HEK293 (cell line): ENCODE data around the gene GGTA1.

Experiments
- CTCF ChIA-PET: fragments of 350-600 bp; formaldehyde crosslinking; extraction: SDS; loops from one replicate; lab custom pipeline; 2021; ENCODE audit warnings: antibody characterized with exemption; lab: Yijun Ruan, JAX
- POLR2A ChIA-PET: fragments of 300-600 bp; formaldehyde crosslinking; extraction: SDS; loops from one replicate; lab custom pipeline; 2020; ENCODE audit warnings: antibody characterized with exemption, inconsistent platforms; lab: Yijun Ruan, JAX
- H3K27ac ChIP-seq: fragments of 200-500 bp; sonication (Bioruptor generic); 2 replicates; pipeline ENCODE4 v1.5.1; 2014; ENCODE audit warnings: low read depth, low read length, control low read depth, inconsistent platforms; ENCODE audit errors: extremely low read depth
- H3K36me3 ChIP-seq, 2 experiments: fragments of 200-500 bp in 1 of 2; sonication (Bioruptor generic) in 1 of 2; 1 replicate in 1 of 2; 2 replicates in 1 of 2; pipeline ENCODE4 v1.5.1; 2014 to 2017; ENCODE audit warnings: inconsistent platforms in 2 of 2, low read length in 2 of 2; ENCODE audit not compliant: control insufficient read depth in 2 of 2, insufficient read depth in 1 of 2
- H3K4me1 ChIP-seq: fragments of 200-500 bp; sonication (Bioruptor generic); 2 replicates; pipeline ENCODE4 v1.5.1; 2014; ENCODE audit warnings: mild to moderate bottlenecking, low read length, inconsistent platforms; ENCODE audit not compliant: control insufficient read depth, insufficient read depth
- H3K4me3 ChIP-seq: 2 replicates; pipeline ENCODE4 v1.5.1; 2011; ENCODE audit warnings: low read depth, mild to moderate bottlenecking, control low read depth, low read length, moderate library complexity
- H3K9me3 ChIP-seq: fragments of 200-500 bp; sonication (Bioruptor generic); 2 replicates; pipeline ENCODE4 v1.5.1; 2014; ENCODE audit warnings: low read depth, low read length, inconsistent platforms; ENCODE audit not compliant: control insufficient read depth, insufficient read depth
- KLF1 ChIP-seq: fragments of 450-650 bp; formaldehyde crosslinking; IDR thresholded peaks from 2 replicates; pipeline ENCODE4 v1.5.1; 2016; ENCODE audit warnings: missing biosample characterization, missing genetic modification characterization
- MZF1 ChIP-seq: fragments of 450-650 bp; formaldehyde crosslinking; IDR thresholded peaks from 2 replicates; pipeline ENCODE4 v1.5.1; 2017; ENCODE audit warnings: missing biosample characterization, missing genetic modification characterization, borderline replicate concordance
- PRDM10 ChIP-seq: fragments of 450-650 bp; formaldehyde crosslinking; IDR thresholded peaks from 2 replicates; pipeline ENCODE4 v1.5.1; 2016; ENCODE audit warnings: missing biosample characterization, missing genetic modification characterization
- ZBTB17 ChIP-seq: fragments of 450-650 bp; formaldehyde crosslinking; IDR thresholded peaks from 2 replicates; pipeline ENCODE4 v1.5.1; 2016; ENCODE audit warnings: missing biosample characterization, missing genetic modification characterization
- ZBTB20 ChIP-seq: fragments of 450-650 bp; formaldehyde crosslinking; IDR thresholded peaks from 2 replicates; pipeline ENCODE4 v1.5.1; 2016; ENCODE audit warnings: missing biosample characterization, missing genetic modification characterization
- ZNF121 ChIP-seq: fragments of 450-650 bp; formaldehyde crosslinking; IDR thresholded peaks from 2 replicates; pipeline ENCODE4 v1.5.1; 2016; ENCODE audit warnings: missing biosample characterization, missing genetic modification characterization
- ZNF211 ChIP-seq: fragments of 450-650 bp; formaldehyde crosslinking; IDR thresholded peaks from 2 replicates; pipeline ENCODE4 v1.5.1; 2016; ENCODE audit warnings: low read depth, missing biosample characterization, missing genetic modification characterization
- ZNF26 ChIP-seq: fragments of 450-650 bp; formaldehyde crosslinking; IDR thresholded peaks from 2 replicates; pipeline ENCODE4 v1.5.1; 2016; ENCODE audit warnings: missing biosample characterization, missing genetic modification characterization
- ZNF37A ChIP-seq: fragments of 450-650 bp; IDR thresholded peaks from 2 replicates; pipeline ENCODE4 v1.5.1; 2018; ENCODE audit warnings: missing biosample characterization, missing genetic modification characterization
- ZNF391 ChIP-seq: fragments of 450-650 bp; formaldehyde crosslinking; IDR thresholded peaks from 2 replicates; pipeline ENCODE4 v1.5.1; 2016; ENCODE audit warnings: low read depth, missing biosample characterization, missing genetic modification characterization, borderline replicate concordance
- ZNF501 ChIP-seq: fragments of 450-650 bp; formaldehyde crosslinking; IDR thresholded peaks from 2 replicates; pipeline ENCODE4 v1.5.1; 2016; ENCODE audit warnings: missing biosample characterization, missing genetic modification characterization
- ZNF629 ChIP-seq: fragments of 450-650 bp; formaldehyde crosslinking; IDR thresholded peaks from 2 replicates; pipeline ENCODE4 v1.5.1; 2017; ENCODE audit warnings: missing biosample characterization, missing genetic modification characterization
- ZSCAN5A ChIP-seq: fragments of 450-650 bp; formaldehyde crosslinking; IDR thresholded peaks from 2 replicates; pipeline ENCODE4 v1.5.1; 2016; ENCODE audit warnings: missing biosample characterization, missing genetic modification characterization
- TF ChIP-seq, protein P1 (sequence below): fragments of 450-650 bp; IDR thresholded peaks from 2 replicates; pipeline ENCODE4 v1.5.1; 2018; ENCODE audit warnings: missing biosample characterization, missing genetic modification characterization
- TF ChIP-seq, protein P2 (sequence below): fragments of 450-650 bp; formaldehyde crosslinking; IDR thresholded peaks from 2 replicates; pipeline ENCODE4 v1.5.1; 2017; ENCODE audit warnings: missing biosample characterization, missing genetic modification characterization
- TF ChIP-seq, protein P3 (sequence below): fragments of 450-650 bp; formaldehyde crosslinking; IDR thresholded peaks from 2 replicates; pipeline ENCODE4 v1.5.1; 2016; ENCODE audit warnings: missing biosample characterization, missing genetic modification characterization

GGTA1 gene

GRCh38 chr9:121500165-121500478, 478 bp upstream of the GGTA1 start:
- no peaks in the 10 kb centered on the region for H3K36me3 ChIP-seq
- H3K4me1 ChIP-seq, result peaks cover 7% of the 10 kb centered on the region
- ChIA-PET POLR2A (interaction anchor here (0.7 to 1.8 kb wide), 6 partner anchors 9 to 513 kb away, joined by 3 to 4 read pairs (median 4); no protein-coding TSS in a partner anchor), CTCF (interaction anchor here (0.6 to 1.5 kb wide), 6 partner anchors 35 to 516 kb away, joined by 3 to 6 read pairs (median 4); no protein-coding TSS in a partner anchor)
- no peaks in the 10 kb centered on the region for H3K9me3 ChIP-seq
- H3K27ac ChIP-seq, result no peak overlapping the region; the same call in 1 of the 2 replicates
- TF ChIP-seq ZNF501 (tag by site-specific recombination), result 0 out of 2 replicates have a peak, but pooled peaks have one; percentile 19
- no peak for TF ChIP-seq KLF1 (tag by site-specific recombination)
- TF ChIP-seq ZBTB20, result 0 out of 2 replicates have a peak, but pooled peaks have one; percentile 8
- TF ChIP-seq ZNF391 (tag by site-specific recombination), result no peak
- TF ChIP-seq ZNF211 (tag by site-specific recombination), result no peak
- 0 out of 2 replicates have a peak, but pooled peaks have one; percentile 3 for TF ChIP-seq MZF1 (tag by site-specific recombination)
- no peak for TF ChIP-seq ZNF37A (tag by site-specific recombination)
- TF ChIP-seq, protein P1, sequence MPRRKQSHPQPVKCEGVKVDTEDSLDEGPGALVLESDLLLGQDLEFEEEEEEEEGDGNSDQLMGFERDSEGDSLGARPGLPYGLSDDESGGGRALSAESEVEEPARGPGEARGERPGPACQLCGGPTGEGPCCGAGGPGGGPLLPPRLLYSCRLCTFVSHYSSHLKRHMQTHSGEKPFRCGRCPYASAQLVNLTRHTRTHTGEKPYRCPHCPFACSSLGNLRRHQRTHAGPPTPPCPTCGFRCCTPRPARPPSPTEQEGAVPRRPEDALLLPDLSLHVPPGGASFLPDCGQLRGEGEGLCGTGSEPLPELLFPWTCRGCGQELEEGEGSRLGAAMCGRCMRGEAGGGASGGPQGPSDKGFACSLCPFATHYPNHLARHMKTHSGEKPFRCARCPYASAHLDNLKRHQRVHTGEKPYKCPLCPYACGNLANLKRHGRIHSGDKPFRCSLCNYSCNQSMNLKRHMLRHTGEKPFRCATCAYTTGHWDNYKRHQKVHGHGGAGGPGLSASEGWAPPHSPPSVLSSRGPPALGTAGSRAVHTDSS (tag by site-specific recombination), result no peak
- no peak for TF ChIP-seq ZNF121
- no peak for TF ChIP-seq PRDM10 (tag by site-specific recombination)
- TF ChIP-seq, protein P2, sequence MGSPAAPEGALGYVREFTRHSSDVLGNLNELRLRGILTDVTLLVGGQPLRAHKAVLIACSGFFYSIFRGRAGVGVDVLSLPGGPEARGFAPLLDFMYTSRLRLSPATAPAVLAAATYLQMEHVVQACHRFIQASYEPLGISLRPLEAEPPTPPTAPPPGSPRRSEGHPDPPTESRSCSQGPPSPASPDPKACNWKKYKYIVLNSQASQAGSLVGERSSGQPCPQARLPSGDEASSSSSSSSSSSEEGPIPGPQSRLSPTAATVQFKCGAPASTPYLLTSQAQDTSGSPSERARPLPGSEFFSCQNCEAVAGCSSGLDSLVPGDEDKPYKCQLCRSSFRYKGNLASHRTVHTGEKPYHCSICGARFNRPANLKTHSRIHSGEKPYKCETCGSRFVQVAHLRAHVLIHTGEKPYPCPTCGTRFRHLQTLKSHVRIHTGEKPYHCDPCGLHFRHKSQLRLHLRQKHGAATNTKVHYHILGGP, result no peak
- no peak for TF ChIP-seq ZNF26 (tag by site-specific recombination)
- TF ChIP-seq ZBTB17 (tag by site-specific recombination), result peak; percentile 59; the same call in 1 of the 2 replicates
- TF ChIP-seq, protein P3, sequence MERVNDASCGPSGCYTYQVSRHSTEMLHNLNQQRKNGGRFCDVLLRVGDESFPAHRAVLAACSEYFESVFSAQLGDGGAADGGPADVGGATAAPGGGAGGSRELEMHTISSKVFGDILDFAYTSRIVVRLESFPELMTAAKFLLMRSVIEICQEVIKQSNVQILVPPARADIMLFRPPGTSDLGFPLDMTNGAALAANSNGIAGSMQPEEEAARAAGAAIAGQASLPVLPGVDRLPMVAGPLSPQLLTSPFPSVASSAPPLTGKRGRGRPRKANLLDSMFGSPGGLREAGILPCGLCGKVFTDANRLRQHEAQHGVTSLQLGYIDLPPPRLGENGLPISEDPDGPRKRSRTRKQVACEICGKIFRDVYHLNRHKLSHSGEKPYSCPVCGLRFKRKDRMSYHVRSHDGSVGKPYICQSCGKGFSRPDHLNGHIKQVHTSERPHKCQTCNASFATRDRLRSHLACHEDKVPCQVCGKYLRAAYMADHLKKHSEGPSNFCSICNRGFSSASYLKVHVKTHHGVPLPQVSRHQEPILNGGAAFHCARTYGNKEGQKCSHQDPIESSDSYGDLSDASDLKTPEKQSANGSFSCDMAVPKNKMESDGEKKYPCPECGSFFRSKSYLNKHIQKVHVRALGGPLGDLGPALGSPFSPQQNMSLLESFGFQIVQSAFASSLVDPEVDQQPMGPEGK (tag by site-specific recombination), result no peak
- 0 out of 2 replicates have a peak, but pooled peaks have one; percentile 2 for TF ChIP-seq ZNF629 (tag by site-specific recombination)
- no peak for TF ChIP-seq ZSCAN5A (tag by site-specific recombination)
- peak overlapping the region; percentile 45 for H3K4me3 ChIP-seq
